Adrenal gland (tissue), 5 donors: Measurements from ENCODE around the gene ARHGAP18.

Experiments used
- POLR2A ChIP-seq, 2 donors: fragments of 450-650 bp; IDR thresholded peaks; one replicate each; pipeline ENCODE4 v1.6.1; 2017; ENCODE audit warnings: antibody characterized with exemption in 2 of 2, mild to moderate bottlenecking in 2 of 2, moderate library complexity in 1 of 2
- TF ChIP-seq, protein P1 (sequence below), 6 experiments: fragments of 450-650 bp in 4 of 6; fragments of 200-600 bp in 2 of 6; sonication (generic) in 1 of 6; IDR thresholded peaks; 1 replicate in 5 of 6; 2 replicates in 1 of 6; pipeline versions ENCODE4 v1.5.1 to v1.8.0; 2016 to 2021; ENCODE audit warnings: antibody characterized with exemption in 6 of 6, mild to moderate bottlenecking in 2 of 6, moderate library complexity in 1 of 6
- donor health status: DM: no; HTN: no; CAD: no.

DNA sequence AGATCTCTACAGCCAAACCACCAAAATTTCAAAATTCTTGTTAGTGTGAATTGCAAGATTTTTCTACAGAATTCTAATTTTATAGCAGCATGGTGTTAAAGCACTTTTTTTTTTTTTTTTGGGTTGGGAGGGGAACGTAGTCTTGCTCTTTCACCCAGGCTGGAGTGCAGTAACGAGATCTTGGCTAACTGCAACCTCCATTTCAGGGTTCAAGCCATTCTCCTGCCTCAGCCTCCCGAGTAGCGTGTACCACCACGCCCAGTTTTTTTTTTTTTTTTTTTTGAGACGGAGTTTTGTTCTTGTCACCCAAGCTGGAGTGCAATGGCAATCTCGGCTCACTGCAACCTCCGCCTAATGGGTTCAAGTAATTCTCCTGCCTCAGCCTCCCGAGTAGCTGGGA, 11.5 kb downstream of the ARHGAP18 start:
- TF ChIP-seq, protein P1, sequence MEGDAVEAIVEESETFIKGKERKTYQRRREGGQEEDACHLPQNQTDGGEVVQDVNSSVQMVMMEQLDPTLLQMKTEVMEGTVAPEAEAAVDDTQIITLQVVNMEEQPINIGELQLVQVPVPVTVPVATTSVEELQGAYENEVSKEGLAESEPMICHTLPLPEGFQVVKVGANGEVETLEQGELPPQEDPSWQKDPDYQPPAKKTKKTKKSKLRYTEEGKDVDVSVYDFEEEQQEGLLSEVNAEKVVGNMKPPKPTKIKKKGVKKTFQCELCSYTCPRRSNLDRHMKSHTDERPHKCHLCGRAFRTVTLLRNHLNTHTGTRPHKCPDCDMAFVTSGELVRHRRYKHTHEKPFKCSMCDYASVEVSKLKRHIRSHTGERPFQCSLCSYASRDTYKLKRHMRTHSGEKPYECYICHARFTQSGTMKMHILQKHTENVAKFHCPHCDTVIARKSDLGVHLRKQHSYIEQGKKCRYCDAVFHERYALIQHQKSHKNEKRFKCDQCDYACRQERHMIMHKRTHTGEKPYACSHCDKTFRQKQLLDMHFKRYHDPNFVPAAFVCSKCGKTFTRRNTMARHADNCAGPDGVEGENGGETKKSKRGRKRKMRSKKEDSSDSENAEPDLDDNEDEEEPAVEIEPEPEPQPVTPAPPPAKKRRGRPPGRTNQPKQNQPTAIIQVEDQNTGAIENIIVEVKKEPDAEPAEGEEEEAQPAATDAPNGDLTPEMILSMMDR (IDR thresholded peaks at IDR 0.05), result no peak
- no peak for TF ChIP-seq POLR2A (IDR thresholded peaks at IDR 0.05)
